Erythroblast (primary cell): ENCODE data around the gene KCNE3.

ENCODE experiments used
- DNase-seq, 2 experiments: peaks; one replicate each; lab custom pipeline; 2025; lab: John Stamatoyannopoulos, UW
- GATA1 ChIP-seq: IDR thresholded peaks from 2 replicates; pipeline ENCODE4 v1.6.1; 2011; ENCODE audit warnings: low read depth, mild to moderate bottlenecking, control low read depth, low read length, moderate library complexity
- POLR2A ChIP-seq: IDR thresholded peaks from 2 replicates; pipeline ENCODE4 v1.6.1; 2011; ENCODE audit warnings: mild to moderate bottlenecking, low read length

The KCNE3 gene

DNA sequence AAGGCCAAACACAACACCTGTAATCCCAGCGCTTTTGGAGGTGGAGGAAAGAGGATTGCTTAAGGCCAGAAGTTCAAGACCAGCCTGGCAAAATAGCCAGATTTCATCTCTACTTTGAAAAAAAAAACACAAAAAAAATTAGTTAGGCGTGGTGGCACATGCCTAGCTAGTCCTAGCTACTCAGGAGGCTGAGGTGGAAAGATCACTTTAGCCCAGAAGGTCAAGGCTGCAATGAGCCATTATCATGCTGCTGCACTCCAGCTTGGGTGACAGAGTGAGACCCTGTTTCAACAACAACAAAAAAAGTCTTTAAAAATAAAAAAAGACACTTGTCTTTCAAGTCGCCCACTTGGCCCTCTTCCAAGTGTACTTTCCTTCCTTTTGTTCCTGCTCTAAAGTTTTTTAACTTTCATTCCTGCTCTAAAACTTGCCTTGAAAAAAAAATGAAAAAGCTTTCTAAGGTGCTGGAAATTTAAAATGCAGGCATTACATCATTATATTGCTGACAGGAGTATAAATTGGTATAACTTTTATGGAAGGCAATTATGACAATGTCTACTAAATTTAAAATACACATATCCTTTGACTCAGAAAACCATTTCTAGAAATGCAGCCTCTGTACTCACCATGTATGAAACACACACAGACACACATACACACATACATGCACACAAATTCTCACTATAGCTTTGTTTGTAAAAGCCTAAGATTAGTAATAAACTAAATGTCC lies 13.5 kb upstream of the KCNE3 start:
- no peak for TF ChIP-seq GATA1
- no peak for TF ChIP-seq POLR2A
- peak; percentile 39 to 76 for DNase-seq

DNA sequence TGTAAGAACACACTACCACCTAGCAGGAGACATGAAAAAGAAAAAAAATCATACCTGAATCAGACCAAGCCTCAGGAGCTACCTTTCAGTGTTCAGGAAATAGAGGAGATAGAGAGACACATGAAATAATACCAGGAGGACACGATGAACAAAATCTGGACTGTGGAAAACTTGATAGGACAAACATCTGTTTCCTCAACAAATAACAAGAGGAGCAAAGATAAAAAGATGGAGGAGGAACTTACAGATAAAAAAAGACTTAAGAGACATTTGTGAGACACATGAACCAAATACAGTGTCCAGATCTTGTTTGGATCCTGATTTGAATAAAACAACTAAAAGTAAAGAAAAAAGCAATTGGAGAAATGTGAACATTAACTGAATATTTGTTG lies 12.4 kb upstream of the KCNE3 start:
- no peak for DNase-seq
- TF ChIP-seq POLR2A: no peak
- no peak for TF ChIP-seq GATA1

DNA sequence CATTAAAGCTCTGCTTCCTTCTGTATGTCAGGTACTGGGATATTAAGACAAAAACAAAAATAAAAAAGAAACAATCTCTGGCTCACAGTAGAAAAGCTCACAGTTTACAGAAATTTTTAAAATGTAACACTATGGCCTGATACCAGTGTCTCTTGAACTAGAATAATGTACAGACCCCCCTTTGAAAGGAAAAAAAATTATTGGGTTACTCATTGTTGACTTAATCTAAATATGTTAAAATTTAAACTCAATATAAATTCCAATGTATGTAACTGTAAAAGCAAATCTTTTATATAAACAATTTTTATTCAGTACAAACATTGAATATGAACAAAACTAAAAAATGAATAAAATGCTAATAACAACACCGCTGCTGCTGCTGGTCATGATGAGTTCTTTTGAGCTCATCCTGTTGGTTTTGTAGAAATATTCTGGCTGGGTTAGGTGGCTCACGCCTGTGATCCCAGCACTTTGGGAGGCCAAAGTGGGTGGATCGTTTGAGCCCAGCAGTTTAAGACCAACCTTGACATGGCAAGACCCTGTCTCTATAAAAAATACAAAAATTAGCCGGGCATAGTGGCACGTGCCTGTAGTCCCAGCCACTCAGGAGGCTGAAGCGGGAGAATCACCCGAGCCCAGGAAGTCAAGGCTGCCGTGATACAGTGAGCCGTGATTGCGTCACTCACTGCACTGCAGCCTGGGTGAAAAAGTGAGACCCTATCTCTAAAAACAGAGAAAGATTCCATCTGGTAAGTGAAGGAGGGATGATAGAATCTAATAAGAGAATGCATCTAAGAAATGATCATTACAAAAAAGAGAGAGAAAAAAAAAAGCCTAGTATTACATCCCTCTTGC lies 11.8 kb upstream of the KCNE3 start:
- DNase-seq: no peak

DNA sequence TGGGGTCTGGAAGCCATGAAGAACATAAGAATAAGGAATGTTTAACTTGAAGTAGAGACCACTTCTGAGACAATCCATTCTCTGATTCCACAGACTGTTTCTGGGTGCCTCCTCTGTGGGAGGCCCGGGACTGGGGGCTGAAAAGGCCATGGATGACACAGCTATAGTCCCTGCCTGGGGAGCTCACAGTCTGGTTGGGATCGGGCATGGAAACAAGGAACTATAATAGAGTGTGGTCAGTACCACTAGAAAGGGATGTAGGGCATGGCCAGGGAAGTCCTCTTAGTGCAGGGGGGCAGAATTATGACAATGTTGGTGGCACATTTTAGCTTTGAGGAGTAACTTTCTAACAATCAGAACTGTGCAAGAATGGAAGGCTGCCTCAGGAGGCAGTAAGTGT lies 9.2 kb upstream of the KCNE3 start:
- DNase-seq: no peak
- no peak for TF ChIP-seq GATA1
- TF ChIP-seq POLR2A: no peak

More for the DNA sequence above, 11.8 kb upstream of the KCNE3 start:
- TF ChIP-seq GATA1: no peak
- TF ChIP-seq POLR2A: no peak

DNA sequence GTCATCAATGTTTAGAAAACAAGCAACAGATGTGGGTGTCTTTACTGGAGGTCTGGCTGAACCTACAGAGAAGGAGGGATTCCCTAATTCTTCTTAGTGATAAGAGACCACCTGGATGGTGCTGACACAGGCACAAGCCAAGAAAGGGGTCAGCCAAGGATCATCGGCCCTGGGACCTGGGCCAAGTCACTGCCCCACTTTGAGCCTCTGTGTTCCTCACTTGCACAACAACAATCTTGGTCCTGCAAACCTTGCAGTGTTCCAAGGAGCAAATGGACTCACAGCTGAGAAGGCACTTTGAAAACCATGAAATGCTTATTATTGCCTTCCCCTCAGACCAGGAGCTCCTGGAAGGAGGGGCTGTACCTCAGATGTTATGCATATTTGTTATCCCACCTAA lies 7.0 kb upstream of the KCNE3 start:
- DNase-seq: peak in 1 of 2 experiments; percentile 8
- TF ChIP-seq GATA1 (no peak), POLR2A (no peak)

DNA sequence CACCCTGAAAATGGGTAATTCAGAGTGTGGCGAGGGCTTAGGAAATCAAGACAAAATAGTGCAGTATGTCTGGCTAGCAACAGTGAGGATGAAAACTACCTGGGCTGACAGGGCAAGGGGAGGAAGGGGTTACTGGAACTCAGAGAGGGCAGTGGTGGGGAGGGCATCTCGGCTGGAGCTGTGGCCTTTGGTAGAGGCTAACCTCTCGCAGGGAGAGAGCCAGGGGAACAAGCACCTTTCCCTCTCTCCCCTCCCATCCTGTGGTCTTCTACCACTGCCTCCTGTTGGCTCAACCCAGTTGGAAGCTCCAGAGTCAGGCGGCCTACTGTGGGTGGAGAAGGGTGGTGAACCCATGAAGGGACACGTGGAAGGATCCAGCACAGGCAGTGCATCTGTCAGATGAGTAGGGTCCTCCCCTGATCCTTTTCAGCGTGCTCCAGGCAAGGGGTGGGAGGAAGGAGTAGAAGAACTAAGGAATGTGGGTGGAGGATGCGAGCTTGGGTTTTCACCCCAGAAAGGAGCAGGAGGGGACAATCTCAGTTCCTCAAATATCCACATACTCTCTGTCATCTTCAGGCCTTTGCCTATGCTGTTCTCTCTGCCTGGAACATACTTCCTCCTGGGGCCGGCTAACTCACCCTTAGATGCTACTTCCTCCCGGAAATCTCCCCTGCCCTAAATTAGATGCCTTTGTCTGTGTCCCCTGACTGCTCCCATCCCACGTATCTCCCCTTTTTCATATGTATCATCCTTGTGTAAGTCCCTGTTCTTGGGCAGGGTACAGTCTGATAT lies 6.2 kb upstream of the KCNE3 start:
- TF ChIP-seq POLR2A: no peak

DNA sequence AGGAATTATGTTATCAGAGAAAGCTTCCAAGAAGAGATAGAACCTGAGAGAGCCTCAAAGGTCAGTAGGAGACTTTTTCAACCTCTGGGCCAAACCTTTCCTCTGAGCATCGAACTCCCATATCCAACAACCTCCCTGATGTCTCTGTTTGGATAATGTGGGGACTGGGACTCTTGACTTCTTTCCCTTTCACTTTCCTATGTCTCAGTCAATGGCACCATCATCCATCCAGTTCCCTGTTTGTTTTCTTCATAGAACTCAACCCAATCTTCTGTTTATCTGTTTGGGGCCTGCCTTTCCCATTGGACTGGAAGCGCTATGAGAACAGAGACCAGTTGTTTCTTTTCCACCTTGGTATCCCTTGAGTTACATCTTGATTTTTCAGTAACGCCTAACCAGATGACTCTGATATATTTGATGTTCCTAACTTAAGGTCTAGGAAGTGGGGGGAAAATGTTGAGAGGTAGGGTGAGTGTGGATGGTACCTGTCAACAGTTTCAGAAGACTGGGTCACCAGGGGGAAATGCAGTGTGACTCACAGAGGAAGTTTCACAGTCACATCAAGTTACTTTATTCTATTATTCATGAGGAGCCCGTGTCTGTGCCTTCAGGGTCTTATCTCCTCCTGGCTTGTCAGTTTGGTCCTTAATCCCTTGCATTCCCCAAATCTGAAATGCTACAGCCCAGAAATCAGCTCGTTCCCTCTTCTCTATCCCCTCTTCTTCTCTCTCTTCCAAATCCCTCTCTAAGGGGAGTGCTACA lies 4.5 kb upstream of the KCNE3 start:
- no peak for TF ChIP-seq GATA1
- TF ChIP-seq POLR2A: no peak
- no peak for DNase-seq

More for the DNA sequence above, 6.2 kb upstream of the KCNE3 start:
- no peak for DNase-seq

DNA sequence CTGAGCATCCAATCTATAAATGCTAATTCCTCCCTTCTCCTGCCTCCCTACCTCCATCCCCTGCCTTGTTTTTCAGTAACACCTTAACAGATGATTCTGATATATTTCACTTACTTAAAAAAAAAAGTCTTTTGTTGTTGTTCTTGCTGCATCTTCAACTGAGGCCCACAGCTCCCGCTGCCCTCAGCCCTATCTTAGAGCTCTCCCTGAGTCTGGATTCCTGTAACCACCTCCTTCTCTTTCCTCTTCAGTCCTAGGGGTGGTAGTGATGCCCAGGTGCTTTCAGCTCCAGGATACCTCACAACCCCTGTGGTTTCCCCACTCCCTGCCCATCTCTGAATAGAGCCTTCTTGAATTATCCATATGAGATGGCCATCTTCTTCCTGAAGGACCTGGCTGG lies 3.7 kb upstream of the KCNE3 start:
- no peak for TF ChIP-seq GATA1
- TF ChIP-seq POLR2A: no peak
- no peak for DNase-seq

DNA sequence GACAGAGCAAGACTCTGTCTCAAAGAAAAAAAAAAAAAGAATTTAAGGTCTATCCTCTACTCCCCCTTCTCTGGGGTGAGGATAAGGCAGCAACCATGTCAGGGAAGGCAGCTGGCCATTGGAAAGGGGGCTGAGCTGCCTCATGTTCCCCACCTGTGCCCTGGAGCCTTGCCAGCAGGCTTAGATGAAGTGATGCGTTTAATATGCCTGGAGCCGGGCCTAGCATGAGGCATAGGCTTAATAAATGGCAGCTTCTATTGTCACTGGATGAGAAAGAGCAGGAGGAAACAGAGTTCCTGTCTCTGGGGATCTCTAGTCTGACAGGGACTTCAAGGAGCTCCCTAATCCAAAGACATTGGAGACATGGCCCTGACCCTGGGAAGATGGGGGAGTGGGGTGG lies 3.2 kb upstream of the KCNE3 start:
- no peak for TF ChIP-seq POLR2A
- no peak for TF ChIP-seq GATA1
- no peak for DNase-seq

DNA sequence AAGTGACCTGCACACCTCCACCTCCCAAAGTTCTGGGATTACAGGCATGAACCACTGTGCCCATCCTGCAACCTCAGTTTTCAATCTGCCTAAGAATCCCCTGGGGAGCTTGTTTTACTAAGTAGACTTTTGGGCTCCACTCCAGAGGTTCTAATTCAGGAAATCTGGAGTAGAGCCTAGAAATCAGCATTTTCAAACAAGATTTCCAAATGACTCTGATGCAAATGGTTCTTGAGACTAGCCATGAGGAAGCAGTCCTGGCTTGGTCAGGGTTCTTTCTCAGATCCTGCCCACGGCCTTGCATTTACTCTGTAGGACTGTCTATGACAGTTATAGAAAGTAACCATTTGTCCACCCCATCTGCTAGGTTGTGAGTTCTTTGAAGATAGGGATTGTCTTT lies 1.6 kb upstream of the KCNE3 start:
- no peak for DNase-seq

DNA sequence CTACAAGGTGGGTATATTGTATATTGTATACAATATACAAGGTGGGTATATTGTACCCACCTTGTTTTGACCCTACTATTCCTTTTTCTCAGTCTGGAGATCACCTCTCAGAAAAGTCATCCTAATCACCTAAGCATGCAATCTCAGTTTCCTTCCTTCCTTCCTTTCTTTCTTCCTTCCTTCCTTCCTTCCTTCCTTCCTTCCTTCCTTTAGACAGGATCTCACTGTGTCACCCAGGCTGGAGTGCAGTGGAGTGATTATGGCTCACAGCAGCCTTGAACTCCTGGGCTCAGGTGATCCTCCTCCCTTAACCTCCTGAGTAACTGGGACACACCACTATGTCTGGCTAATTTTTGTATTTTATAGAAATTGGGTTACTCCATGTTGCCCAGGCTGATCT lies 1.2 kb upstream of the KCNE3 start:
- TF ChIP-seq POLR2A: no peak
- no peak for TF ChIP-seq GATA1

More for the DNA sequence above, 1.6 kb upstream of the KCNE3 start:
- TF ChIP-seq POLR2A (no peak), GATA1 (no peak)

DNA sequence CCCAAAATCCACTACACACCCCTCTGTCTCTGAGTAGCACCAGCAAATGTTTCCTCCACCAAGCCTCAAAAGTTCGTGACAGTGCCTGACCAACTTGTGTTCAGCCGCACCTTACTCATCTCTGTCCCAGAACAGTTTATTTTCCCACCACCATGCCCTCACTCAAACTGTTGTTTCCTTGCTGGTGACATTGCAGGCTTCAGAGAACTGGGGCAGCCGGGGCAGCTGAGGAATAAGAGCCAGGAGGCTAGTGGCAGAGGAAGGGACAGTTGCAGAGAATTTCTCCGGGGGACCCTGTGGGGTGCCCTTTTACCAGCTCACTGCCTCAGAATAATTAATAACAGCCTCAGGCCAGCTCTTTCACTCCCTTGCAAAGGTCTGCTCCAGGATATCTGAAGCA lies 709 bp upstream of the KCNE3 start:
- no peak for DNase-seq

More for the DNA sequence above, 1.2 kb upstream of the KCNE3 start:
- DNase-seq: no peak

DNA sequence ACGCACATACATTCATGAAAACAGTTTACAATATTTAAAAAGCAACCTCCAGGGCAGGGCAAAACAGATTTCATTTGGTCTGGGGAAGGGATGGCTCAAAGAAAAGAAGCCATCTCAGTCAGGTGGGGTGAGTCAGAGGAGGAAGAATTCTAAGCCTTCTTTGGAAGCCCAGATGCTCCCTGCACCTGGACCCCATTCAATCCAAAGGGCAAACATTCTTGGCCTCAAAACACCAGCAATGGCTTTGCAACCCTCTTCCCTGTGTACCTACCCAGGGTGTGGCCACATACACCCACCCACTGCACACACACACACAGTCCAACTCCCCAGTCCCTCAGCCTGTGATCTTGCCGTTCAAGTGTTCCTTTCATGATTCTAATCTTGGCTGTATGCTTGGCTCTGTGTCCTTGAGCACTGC lies 2.0 kb downstream of the KCNE3 start:
- peak; percentile 55 to 65 for DNase-seq
- TF ChIP-seq POLR2A: no peak

More for the DNA sequence above, 709 bp upstream of the KCNE3 start:
- TF ChIP-seq POLR2A: no peak
- TF ChIP-seq GATA1: no peak
